Measurements from ENCODE around the gene SCART1. TPM values are rescaled to one million over a fixed set of nuclear protein-coding genes. Genes with fewer than 3 reads are reported as not detected.
"Not testable (repeated sequence)": the region's sequence is repeated elsewhere in the genome, so short reads cannot be mapped to it uniquely, and the experiment has no call there.

Gene SCART1
- total RNA-seq, 2 donors from 2014 or later = 2.2 to 10.1 TPM

DNA sequence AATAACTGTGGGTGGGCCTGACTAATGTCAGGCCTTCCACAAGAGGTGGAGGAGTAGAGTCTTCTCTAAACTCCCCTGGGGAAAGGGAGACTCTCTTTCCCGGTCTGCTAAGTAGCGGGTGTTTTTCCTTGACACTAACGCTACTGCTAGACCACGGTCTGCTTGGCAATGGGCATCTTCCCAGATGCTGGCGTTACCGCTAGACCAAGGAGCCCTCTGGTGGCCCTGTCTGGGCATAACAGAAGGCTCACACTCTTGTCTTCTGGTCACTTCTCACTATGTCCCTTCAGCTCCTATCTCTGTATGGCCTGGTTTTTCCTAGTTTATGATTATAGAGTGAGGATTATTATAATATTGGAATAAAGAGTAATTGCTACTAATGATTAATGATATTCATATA, 43.6 kb downstream of the SCART1 start:
- H3K36me3 ChIP-seq; H3K4me1 ChIP-seq (replicated peaks); H3K4me3 ChIP-seq; H3K9me3 ChIP-seq; H3K27me3 ChIP-seq (replicated peaks; ENCODE audit: insufficient read depth); intact Hi-C loops (cut with DNase I); DNase-seq (ENCODE audit: low spot score); H3K27ac ChIP-seq: not testable (repeated sequence)
- WGBS = 57% methylated on average over 6 of the region's 6 CpGs
- TF ChIP-seq CTCF (IDR thresholded peaks at IDR 0.05) = peak in 2 of 4 experiments; percentile 13 to 30

GRCh38 chr10:133499176-133499575, 45.4 kb downstream of the SCART1 start:
- H3K9me3 ChIP-seq; H3K4me1 ChIP-seq (replicated peaks); H3K36me3 ChIP-seq; DNase-seq (ENCODE audit: low spot score); H3K27ac ChIP-seq; intact Hi-C loops (cut with DNase I); H3K27me3 ChIP-seq (replicated peaks; ENCODE audit: insufficient read depth); H3K4me3 ChIP-seq: not testable (repeated sequence)
- WGBS = 88% methylated on average over 1 of the region's 1 CpG

DNA sequence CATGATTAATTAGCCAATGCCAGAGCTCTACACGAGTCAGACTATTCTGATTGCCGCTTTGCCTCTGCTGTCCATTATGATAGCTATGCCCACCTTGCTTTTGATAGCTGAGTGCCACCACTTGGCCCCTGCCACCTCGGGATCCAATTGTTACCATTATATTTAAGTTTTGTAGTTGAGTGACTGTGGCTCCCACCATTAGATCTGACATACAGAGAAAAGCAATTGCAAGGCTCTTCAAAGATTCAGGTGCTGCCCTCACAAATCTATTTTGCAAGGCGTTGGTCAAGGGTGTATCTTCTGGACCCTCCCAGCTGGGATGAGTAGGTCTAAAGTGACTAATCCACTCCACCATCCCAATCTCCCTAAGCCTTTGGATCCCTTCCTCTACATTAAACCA, 47.2 kb downstream of the SCART1 start:
- H3K4me3 ChIP-seq; H3K36me3 ChIP-seq; H3K27ac ChIP-seq; H3K27me3 ChIP-seq (replicated peaks; ENCODE audit: insufficient read depth); intact Hi-C loops (cut with DNase I); H3K9me3 ChIP-seq; H3K4me1 ChIP-seq (replicated peaks); DNase-seq (ENCODE audit: low spot score): not testable (repeated sequence)
- 62% methylated on average over 4 of the region's 4 CpGs for WGBS

GRCh38 chr10:133509700-133510099, 56.0 kb downstream of the SCART1 start:
- H3K27ac ChIP-seq = no peak overlapping the region
- TF ChIP-seq POLR2AphosphoS5 (IDR thresholded peaks at IDR 0.05) = no peak

GRCh38 chr10:133511408-133511807, 57.7 kb downstream of the SCART1 start:
- 80% methylated on average over 4 of the region's 4 CpGs for WGBS
- Histone ChIP-seq H3K4me1 (replicated peaks) (no peaks in the 10 kb centered on the region), H3K36me3 (no peaks in the 10 kb centered on the region), H3K27me3 (replicated peaks; ENCODE audit: insufficient read depth) (no peaks in the 10 kb centered on the region), H3K9me3 (no peaks in the 10 kb centered on the region), H3K27ac (no peak overlapping the region), H3K4me3 (no peak overlapping the region)
- no peak for TF ChIP-seq POLR2A (IDR thresholded peaks at IDR 0.05)
- no peak for TF ChIP-seq CTCF (IDR thresholded peaks at IDR 0.05)
- no peak for TF ChIP-seq POLR2AphosphoS5 (IDR thresholded peaks at IDR 0.05)
- intact Hi-C loops (cut with DNase I) = no loop called here
- no peak for DNase-seq (ENCODE audit: low spot score)

More at GRCh38 chr10:133509700-133510099, 56.0 kb downstream of the SCART1 start:
- DNase-seq (ENCODE audit: low spot score) = no peak
- Histone ChIP-seq H3K9me3 (no peaks in the 10 kb centered on the region), H3K4me1 (replicated peaks) (no peaks in the 10 kb centered on the region), H3K4me3 (no peak overlapping the region), H3K36me3 (no peaks in the 10 kb centered on the region), H3K27me3 (replicated peaks; ENCODE audit: insufficient read depth) (no peaks in the 10 kb centered on the region)
- intact Hi-C loops (cut with DNase I) = no loop called here
- 82% methylated on average over 4 of the region's 4 CpGs for WGBS

GRCh38 chr10:133511907-133512528, 58.3 kb downstream of the SCART1 start:
- TF ChIP-seq CTCF (IDR thresholded peaks at IDR 0.05) (no peak), POLR2AphosphoS5 (IDR thresholded peaks at IDR 0.05) (no peak), POLR2A (IDR thresholded peaks at IDR 0.05) (no peak)
- no peak for DNase-seq (ENCODE audit: low spot score)
- 54% methylated on average over 4 of the region's 4 CpGs for WGBS
- no peaks in the 10 kb centered on the region for H3K9me3 ChIP-seq
- H3K4me1 ChIP-seq (replicated peaks) = no peaks in the 10 kb centered on the region
- intact Hi-C loops (cut with DNase I) = no loop called here
- H3K36me3 ChIP-seq = no peaks in the 10 kb centered on the region
- no peak overlapping the region for H3K27ac ChIP-seq
- H3K4me3 ChIP-seq = no peak overlapping the region
- H3K27me3 ChIP-seq (replicated peaks; ENCODE audit: insufficient read depth) = no peaks in the 10 kb centered on the region

Data from prostate gland (tissue), 2 donors.